ENCODE measurements around the gene MT1A.
"Not testable (repeated sequence)": the region's sequence is repeated elsewhere in the genome, so short reads cannot be mapped to it uniquely, and the experiment has no call there.

MT1A gene

GRCh38 chr16:56658327-56658875 is 19.9 kb downstream of the MT1A start:
- DNase-seq = no peak

DNA sequence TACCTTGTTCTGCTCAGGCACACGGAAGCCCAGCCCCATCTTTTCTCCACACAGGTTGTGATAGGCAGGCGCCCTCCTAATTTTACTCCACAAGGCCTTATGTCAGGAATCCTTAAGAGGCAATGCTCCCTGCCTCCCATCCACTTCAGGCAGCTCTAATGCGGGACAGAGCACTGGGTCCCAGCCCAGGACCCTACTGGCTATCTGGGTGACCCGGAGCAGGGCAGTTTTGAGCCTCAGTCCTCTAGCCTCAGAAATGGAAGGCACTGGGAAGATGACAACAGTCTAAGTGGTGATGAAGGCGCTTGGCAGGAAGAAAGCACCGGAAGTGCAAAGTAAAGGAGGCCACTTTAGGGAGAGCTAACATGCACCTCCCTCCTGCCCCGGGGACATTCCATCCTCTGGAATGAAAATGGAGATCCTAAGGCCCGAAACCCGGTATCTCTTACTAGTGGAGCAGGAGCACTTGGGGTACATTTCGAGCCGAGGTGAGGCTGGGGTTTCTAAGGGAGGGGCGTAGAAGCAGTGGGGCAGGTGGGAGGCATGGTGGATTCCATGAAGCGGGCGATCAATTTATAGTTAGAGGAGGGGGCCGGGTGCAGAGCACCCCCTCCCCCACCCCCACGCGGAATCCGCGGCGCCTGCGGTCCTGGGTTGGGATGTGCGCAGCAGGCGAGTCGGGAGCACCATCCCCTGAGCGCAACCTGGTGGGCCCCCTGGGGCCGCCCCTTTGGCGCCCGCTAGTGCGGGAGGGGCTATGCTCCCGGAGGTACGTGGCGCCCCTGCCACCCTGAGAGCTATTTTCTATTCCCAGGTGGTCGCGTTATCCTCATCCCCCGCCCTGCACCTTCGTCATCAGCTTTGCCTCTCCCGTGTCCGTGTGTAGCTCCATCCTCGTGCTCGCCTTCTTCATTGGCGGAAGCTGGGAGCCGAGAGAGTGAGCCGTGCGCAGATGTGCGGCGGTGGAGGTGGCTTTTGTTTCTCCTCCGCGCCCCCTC is 24.2 kb downstream of the MT1A start:
- no peak for DNase-seq

GRCh38 chr16:56664506-56664905 is 26.0 kb downstream of the MT1A start:
- DNase-seq = no peak

- not testable (repeated sequence) for DNase-seq
Observed at GRCh38 chr16:56665286-56666261, 27.1 kb downstream of the MT1A start.

DNA sequence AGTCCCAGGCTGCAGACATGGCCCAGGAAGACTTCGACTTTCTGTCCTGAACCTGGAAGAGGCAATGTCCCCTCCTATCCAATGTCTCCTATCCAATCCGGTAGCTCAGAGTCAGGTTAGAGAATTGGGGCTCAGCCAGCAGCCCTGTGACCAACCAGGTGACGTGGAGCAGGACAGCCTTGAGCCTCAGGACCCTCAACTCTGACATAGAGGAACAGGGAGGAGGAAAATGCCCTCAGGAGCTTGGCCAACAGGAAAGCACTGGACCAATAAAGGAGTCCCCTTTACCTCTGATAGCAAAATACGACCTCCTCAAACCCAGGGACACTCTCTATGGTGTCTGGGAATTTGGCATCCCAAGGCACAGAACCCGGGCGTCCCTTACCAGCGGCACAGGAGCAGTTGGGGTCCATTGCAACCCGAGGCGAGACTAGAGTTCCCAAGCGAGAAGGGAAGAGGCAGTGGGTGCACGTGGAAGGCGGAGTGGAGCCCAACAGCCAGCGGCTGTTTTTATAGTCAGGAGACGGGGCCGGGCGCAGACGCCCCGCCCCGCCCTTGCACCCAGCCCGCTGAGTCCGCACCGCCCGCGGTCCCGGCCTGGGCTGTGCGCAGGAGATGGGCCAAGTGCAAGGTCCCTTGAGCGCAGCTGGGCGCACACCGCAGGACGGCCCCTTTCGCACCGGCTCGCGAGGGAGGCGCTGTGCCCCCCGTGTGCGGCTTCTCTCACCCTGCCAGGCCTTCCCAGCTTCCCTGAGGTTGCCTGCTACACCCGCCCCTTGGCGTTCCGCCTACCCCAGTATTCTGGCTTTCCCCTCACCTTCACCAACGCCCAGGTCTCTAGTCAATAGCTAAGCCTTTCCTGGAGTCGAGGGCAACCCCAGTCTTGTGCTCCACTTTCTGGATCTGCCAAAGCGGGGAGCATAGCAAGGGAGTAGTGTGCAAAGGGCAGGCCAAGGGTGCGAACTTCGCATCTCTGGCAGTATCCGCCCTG is 29.4 kb downstream of the MT1A start, which contains the start of gene MT1G:
Gene MT1G, minus strand, starts transcription at position 485 of the 991 bp plus-strand sequence. Its CDS starts 72 bp downstream, at position 413.
- DNase-seq = no peak

- DNase-seq = no peak
Observed at GRCh38 chr16:56669005-56669839, 30.8 kb downstream of the MT1A start, which contains the start of gene MT1H. Gene MT1H (plus strand): TSS chr16:56669814. CDS start chr16:56669885, 71 bp downstream.

- no peak for DNase-seq
Observed at GRCh38 chr16:56669840-56670619, 31.6 kb downstream of the MT1A start.

- no peak for DNase-seq
Observed at GRCh38 chr16:56670620-56670934, 32.1 kb downstream of the MT1A start.

GRCh38 chr16:56671691-56672090 is 33.2 kb downstream of the MT1A start:
- not testable (repeated sequence) for DNase-seq

- DNase-seq = not testable (repeated sequence)
Observed at GRCh38 chr16:56672171-56672570, 33.7 kb downstream of the MT1A start.

- DNase-seq = no peak
Observed at GRCh38 chr16:56672761-56673536, 34.5 kb downstream of the MT1A start.

DNA sequence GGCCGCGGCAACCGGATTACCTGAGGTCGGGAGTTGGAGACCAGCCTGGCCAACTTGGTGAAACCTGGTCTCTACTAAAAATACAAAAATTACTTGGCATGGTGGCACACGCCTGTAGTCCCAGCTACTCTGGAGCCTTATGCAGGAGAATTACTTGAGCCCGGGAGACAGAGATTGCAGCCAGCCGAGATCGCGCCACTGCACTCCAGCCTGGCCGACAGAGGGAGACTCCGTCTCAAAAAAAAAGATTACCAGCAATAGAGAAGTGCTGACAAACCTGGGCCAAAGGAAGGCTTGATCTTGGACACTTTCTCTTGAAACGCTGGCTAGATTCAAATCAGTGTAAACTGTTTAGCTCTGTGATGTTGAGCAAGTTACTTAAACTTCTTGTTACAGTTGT is 35.5 kb downstream of the MT1A start:
- no peak for DNase-seq

- not testable (repeated sequence) for DNase-seq
Observed at GRCh38 chr16:56674570-56674969, 36.1 kb downstream of the MT1A start.

DNA sequence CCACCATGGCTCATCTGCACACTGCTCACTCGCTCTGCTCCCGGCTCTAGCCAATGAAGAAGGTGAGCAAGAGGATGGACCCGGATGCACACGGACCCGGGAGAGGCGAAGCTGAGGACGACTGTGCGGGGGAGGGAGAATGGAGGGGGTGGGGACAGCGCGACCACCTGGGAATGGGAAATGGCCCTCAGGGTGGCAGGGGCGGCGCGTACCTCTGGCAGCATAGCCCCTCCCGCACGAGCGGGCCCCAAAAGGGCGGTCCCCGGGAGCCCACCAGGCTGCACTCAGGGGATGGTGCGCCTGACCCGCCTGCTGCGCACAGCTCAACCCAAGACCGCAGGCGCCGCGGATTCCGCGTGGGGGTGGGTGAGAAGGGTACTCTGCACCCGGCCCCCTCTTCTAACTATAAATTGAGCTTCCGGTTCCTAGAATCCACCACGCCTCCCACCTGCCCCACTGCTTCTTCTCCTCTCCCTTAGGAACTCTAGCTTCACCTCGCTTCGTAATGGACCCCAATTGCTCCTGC is 37.3 kb downstream of the MT1A start:
- DNase-seq = peak; percentile 13

- DNase-seq = no peak
Observed at GRCh38 chr16:56677474-56677873, 39.0 kb downstream of the MT1A start.

- DNase-seq = no peak
Observed at GRCh38 chr16:56679078-56679730, 40.7 kb downstream of the MT1A start.

DNA sequence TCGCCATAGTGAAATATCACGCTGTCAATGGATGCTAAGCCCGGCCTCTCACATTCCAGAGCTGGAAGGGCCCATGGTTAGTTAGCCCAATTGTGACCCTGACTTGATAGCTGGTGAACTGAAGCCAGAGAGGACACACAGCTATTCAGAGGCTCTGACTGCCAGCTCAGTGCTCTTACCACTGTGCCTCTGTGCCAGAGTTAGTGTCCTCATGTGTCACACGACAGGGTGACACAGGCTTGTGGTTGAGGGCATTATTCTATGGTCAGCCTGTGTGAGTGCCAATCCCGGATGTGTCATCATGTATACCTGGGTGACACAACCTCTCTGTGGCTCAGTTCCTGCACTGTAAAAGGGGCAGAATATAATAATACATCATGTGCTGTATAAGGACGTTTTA is 41.4 kb downstream of the MT1A start:
- DNase-seq = peak; percentile 19
